Hematopoietic multipotent progenitor cell (in vitro differentiated cells): Measurements from ENCODE around the gene FAM43A. TPM values are rescaled to one million over a fixed set of nuclear protein-coding genes. Genes with fewer than 3 reads are reported as not detected.
A peak's percentile ranks its signal among the peaks of the same experiment; 100 is the strongest.

Experiments
- DNase-seq, 3 donors: peaks; one replicate each; pipeline ENCODE4 v3.0.0-alpha.2; 2011 to 2015; ENCODE audit warnings: low read depth in 2 of 3, low spot score in 2 of 3
- total RNA-seq: library from RNA; depleted of rRNA; stranded (reverse); fragments of >200 nt; gene quantifications from one replicate; pipeline ENCODE4 v1.2.3, GENCODE V29; 2012

The FAM43A gene, protein sequence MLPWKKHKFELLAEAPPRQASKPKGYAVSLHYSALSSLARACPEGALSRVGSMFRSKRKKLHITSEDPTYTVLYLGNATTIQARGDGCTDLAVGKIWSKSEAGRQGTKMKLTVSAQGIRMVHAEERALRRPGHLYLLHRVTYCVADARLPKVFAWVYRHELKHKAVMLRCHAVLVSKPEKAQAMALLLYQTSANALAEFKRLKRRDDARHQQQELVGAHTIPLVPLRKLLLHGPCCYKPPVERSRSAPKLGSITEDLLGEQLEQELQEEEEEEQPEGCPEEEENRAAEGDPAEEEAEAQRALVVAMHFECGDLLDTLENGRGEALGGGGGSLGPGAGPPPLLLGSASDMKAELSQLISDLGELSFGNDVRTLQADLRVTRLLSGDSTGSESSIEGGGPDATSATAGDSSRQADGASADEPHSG
- total RNA-seq: 15.9 TPM

DNA sequence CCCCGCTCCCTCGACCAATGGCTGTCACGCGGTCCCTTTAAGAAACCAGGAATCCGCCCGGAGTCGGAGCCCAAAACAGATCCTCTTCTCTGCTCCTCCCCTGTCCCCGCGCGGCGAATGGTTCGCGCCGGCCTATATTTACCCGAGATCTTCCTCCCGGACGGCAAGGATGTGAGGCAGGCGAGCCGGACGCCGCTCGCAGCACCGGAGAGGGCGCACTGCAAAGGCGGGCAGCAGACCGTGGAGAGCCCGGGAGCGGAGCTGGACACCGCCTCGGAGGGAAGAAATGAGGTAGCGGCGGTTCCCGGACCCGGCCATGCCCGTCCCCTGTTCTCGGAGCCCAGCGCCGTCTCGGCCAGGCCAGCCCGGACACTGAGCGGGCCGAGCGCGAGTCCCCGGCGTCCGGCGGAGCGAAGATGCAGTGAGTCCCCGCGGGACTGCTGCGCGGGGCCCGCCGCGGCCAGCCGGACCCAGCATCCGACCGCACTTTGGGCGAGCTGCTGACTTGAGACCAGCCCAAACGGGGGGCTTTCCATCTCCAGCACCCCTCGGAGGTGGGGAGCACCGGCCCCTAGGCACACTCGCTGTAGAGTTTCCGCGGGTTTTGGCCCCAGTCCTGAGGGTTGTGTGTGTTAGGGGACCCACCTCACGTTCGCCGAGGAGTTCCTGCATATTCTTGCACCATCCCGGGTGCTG, at the start of gene FAM43A:
Gene FAM43A (plus strand): TSS at position 166 of the 696 bp plus-strand sequence. CDS start 944 bp downstream, outside the sequence.
- peak; percentile 44 to 84 (median 82) for DNase-seq

DNA sequence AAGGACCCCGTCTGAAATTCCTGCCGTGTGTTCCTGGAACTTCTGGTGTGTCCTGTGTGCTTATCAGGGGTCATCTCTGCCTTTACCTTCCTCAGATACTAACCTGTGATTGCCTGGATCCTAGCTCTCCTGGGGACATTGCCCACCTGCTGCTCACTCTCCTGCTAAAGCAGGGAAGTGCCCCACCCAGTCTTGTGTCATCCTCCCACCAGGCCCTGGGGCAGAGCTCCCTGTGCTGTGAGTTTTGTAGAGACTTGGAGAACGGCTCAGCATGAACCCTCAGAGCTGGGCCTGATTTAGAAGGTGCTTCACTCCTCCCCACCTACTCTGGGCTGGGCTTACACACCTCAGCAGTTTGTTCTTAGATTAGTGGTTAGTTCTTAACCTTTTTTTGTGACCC, 48.6 kb upstream of the FAM43A start:
- no peak for DNase-seq

DNA sequence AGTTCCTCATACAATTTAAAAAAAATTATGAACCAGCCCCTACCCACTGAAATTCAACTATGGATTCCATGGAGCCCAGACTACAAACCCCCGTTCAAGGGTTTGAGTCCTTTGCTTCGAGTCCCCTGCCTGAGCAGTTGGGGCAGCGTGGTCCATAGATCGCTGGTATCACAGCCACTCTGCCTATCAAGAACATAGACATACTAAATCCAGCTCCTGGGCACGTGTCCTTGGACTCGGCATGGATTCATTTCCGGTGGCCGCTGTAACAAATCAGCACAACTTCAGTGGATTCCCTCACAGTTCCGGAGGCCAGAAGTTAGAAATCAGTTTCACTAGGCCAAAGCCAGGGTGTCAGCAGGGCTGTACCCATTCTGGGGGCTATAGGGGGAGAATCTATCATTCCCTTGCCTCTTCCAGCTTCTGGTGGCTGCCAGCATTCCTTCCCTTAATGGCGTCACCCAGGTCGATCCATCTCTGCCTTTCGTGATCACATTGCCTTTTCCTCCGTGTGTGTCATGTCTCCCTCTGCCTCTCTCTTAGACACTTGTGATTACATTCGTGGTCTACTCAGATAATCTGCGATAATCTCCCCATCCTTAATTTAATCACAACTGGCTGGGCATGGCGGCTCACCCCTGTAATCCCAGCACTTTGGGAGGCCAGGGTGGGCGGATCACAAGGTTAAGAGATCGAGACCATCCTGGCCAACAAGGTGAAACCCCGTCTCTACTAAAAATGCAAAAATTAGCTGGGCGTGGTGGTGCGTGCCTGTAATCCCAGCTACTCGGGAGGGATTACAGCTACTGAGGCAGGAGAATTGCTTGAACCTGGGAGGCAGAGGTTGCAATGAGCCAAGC, 47.9 kb upstream of the FAM43A start:
- no peak for DNase-seq

DNA sequence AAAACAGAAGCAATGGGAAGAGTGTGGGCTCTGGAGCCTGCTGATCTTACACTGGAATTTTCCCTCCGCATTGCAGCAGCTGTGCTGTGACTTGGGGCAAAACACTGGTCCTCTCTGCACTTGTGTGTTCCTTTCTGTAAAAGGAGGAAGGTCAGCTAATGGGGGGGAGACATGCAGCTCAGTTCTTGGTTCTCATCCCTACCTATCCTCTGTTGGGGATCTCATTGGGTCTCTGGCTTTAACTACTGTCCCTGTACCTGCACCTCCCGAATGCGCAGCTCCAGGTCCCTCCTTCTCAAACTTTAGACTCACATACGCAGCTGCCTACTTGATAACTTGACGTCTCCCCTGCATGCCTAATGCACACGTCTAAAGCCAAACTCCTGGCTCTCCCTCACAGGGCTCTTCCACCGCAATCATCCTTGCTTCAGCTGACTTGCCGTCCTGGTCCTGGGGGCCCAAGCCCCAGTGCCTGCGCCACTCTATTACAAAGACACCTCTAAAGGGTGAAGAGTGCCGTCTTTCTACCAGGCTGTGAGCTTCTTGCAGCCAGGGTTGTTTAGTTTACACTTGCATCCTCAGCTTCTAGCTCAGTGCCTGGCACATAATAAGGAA, 46.6 kb upstream of the FAM43A start:
- no peak for DNase-seq

DNA sequence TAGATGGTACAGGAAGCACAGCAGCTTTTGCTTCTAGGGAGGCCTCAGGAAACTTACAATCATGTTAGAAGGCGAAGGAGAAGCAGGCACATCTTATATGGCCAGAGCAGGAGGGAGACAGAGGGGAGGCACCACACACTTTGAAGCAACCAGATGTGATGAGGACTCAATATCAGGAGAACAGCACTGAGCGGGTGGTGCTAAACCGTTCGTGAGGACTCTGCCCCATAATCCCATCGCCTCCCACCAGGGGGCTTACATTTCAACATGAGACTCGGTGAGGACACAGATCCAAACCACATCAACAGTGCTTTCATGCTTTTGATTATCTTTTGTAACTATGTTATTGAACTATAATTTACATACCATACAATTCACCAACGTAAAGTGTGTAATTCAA, 44.9 kb upstream of the FAM43A start:
- peak; percentile 6 to 66 (median 37) for DNase-seq

DNA sequence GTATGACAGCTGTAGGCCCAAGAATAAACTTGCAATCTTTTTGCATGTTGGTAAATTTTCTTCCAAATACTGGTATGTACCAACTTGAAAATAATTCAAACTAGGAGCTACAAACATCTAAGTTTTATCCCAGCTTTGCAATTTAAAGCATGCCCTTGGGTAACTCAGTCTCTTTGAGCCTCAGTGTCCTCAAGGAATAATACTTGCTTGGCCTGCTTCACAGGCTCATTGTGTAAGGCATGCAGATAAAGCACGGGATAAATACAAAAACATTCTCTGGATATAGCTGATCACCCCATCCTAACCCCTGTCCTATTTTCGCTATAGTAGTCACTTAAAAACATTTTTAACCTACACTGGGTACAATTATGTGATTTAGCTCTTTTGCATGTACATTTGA, 42.9 kb upstream of the FAM43A start:
- DNase-seq: no peak

DNA sequence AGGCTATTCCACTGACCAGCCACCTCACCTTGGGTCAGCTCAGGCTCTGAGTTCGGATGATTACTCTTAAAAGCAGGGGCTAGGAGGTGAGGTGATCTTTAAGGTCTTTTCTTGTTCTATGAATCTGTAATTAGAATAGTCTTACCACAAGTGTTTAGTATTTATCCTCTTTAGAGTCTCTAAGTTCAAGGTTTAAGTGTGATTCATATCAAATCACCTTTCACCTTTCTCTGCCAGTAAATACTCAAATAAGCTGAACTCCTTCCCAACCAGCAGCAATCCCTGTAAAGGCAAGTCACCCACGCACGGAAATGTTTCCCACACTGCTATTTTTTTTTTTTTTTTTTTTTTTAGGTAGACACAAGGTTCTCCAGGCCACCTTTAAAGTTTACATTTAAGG, 37.9 kb upstream of the FAM43A start:
- no peak for DNase-seq

DNA sequence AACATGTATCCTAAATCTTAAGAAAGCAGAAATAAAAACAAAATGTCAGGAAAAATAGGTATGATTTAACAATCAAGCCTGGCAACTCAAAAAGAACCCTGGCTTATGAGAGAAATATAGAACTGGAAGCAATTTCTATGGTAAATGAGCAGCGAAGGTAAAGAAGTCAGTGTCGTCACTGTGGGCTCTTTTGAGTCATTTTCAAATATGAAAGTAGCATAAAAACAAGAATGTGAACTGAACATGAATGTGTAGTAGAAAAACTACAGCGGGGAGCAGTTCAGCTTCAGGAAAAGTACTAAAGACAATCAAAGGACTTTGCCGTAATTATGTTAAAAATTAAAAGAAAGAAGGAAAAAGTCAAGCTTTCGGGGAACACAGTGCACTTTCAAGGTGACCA, 31.2 kb upstream of the FAM43A start:
- no peak for DNase-seq

DNA sequence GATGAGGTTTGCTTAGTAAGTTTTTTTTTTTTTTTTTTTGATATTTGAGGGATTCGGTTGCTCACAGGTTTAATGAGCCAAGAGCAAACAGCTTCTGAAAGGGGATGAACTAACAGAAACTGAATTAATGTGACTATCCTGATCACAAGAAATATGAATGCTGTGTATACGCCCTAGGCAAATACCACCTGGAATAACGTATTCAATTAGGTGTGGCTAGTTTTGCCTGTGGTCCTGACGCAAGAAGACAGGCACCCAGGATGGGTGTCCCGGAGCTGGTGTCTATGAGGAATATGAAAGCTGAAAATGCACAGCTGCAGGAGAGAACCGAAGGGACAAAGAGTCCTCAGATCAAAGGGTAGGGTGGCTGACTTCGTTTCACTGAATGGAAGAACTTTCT, 28.2 kb upstream of the FAM43A start:
- no peak for DNase-seq

DNA sequence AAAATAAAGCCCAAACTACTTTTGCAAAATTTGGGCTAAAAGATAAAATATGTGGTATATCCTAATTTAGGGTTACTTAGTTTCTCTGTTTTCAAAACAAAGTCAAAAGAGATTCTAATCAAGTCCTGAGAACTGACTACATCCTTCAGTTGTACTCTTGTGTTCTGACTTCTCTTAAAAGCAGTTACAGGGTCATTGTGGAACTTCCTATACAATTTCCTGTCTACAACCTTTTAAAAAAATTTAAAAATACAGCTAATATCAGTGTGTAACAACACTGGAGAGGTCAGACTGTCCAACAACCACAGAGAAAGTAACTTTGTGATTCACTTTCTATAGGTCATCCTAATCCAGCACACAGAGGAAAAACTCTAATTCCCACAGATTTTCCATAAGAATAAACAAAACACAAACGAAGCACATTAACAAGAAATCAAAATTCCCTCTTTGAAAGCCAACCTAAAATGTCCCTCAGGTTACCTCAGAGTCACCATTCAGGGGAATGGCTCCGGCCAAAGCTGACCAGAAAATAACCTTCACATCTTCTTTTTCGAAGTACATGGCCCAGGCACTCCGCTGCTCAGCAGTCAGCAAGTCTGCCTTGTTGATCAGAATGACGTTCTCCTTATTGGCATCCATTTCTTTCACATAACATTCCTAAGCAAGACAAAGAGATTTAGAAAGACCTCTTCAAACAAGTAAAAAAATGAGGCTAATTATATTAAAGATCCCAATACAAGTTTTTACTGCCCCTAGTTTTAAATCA, 27.0 kb upstream of the FAM43A start:
- peak in 1 of 3 donors; percentile 25 for DNase-seq

DNA sequence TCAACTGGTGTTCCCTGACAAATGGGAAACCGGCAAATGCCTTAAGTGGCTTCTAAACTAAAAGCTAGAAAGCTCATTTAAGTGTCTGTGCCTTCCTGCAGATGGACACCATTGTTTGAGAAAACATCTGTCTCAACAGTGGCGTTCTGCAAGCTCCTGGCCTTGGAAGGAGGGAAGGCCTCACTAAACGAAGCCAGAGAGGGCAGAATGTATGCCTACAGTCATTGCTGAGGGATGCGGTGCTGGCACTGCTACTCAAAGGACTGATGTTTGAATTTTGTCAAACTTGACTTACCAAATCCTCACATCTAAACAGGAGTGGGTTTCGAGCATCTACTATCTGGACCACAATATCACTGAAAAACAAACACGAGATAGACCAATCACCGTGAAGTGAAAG, 25.9 kb upstream of the FAM43A start:
- DNase-seq: no peak

DNA sequence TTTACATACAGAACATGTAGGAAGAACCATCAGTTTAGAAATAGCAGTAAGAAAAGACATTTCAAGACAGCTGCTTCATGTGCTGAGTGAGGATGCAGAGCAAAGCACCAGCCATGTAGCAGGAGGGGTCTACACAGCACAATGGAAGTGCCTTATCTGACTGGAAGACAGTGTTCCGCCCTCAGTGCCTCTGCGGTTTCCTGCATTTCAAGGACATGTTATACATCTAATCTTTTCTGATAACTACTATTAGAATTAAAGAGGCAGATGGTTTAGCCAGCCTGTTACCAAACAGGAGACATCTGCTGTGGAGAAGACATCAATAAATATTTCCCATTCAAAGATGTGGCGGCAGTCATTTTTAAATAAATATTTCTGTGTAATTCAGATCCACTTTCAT, 24.3 kb upstream of the FAM43A start:
- peak in 2 of 3 donors; percentile 59 to 73 for DNase-seq

DNA sequence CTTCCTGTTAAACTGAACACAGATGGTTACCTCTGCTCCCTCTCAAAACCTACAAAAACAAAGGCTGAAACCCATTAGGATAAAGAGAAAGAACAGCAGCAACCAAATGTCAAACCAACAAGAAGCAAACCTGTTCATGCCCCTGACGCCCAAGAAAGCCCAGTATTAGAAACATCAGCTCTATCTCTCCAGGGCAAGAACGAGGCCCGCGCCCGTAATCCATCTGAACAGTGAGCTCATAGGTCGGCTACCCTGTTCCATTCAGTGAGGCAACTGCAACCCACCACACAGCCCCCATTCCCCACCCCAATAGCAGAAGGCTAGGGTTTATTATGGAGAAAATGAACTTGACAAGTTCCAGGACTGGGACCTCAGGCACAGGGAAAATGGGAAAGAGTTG, 23.7 kb upstream of the FAM43A start:
- DNase-seq: peak in 1 of 3 donors; percentile 10

DNA sequence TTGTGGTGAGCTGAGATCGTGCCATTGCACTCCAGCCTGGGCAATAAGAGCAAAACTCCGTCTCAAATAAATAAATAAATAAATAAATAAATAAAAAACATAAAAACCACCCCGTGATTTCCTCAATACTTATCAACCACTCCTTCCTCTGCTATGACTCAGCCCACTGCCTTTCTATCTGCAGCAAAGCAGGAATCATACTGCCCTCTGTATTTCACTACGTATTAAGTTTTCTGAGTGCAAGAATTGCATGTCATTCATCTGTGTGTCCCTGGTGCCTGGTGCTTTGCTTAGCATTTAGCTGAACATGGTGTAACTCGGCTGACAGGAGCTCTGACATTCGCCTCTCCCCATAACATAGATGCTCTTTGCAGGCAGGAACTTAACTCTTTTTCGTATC, 20.8 kb upstream of the FAM43A start:
- DNase-seq: peak in 2 of 3 donors; percentile 63 to 69

DNA sequence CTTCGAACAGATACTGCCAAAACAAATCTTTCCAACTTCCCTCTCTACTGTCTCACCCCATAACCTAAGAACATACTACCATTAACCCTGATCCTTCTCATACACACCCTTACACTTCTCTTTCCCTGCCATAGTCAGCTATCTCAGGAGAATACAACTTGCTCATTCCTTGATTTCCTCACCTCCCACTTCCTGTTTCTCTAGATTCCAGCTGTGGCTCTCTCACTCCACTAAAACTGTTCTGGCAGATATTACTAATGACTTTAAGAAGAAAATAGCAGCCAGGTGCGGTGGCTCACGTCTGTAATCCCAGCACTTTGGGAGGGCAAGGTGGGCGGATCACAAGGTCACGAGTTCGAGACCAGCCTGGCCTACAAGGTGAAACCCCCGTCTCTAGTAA, 18.3 kb upstream of the FAM43A start:
- no peak for DNase-seq

DNA sequence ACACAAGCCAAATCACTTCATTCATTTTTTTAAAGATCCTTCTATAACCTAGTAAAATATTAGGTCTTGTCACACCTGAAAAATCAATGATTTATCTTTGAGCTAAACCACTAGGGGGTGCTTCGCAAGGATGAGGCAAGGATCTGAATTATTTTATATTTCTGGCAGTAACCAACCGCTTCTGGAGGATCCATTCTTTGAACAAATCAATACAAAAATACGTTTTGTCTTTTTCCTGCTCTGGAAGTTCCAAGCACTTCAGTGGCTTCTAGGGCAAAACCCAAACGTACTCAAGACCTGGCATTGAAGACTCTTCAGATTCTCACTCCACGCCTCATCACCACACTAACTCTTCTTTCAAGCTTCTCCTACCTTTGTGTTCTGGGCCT, 14.2 kb upstream of the FAM43A start:
- DNase-seq: peak in 1 of 3 donors; percentile 55

DNA sequence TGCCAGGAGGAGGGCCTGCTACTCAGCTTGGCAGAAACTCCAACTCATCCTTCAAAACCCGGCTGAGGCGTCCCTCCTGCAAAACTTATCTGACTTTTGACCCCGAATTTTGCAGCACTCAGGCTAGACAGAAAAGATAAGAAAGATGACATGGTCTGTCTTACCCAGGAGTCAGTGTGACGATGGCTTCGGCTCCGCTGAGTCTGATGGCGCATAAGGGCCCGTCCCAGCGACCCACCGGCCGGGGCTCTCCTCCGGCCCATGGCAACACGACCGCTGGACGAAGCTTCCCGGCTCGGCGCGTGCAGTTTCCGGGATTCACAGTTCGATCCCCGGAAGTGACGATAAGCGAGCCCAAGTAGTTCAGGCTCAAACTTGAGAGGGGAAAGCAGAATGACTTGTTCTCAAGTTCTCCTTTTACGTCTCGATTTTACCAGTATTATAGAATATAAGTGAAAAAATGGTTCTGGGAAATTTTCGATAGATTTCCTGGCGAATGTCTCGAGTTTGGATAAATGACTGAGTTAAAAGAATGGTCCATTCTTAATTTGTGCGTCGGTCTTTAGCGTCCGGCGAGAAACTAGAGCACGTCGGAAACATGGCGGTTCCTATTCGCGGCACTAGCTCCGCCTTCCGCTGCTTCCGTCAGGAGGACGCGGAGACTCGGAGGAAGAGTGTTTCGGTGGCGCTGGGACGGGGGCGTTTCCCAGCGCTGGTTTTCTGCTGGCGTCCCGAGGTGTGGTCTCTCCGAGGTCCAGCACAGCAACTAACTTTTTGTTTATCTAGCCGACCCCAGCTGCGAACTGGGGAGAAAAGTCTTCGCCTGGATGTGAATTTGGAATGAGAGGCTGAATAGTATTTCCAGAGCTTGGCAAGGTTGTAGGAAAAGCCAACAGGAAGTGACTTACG, 13.5 kb upstream of the FAM43A start, which contains the start of gene LSG1:
Gene LSG1 (minus strand): TSS at position 292 of the 909 bp plus-strand sequence. CDS start 29 bp downstream, at position 263.
- DNase-seq: peak; percentile 86 to 98 (median 96)

DNA sequence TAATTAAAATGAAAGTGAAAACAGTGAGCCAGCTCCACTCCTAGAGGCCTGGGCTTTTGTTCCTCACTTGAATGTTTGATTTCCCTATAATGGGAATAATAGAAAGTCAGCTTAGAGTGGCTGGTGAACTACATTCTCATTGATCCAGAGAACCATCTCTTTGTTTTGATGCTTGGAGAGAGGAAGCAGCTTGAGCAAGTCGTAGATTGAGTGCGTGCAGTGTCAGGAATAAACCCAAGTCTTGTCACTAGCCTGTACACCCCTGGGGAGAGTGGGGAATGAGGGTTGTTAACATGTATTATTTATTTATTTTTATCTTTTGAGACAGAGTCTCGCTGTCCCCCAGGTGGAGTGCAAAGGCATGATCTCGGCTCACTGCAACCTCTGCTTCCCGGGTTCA, 12.8 kb upstream of the FAM43A start:
- no peak for DNase-seq

DNA sequence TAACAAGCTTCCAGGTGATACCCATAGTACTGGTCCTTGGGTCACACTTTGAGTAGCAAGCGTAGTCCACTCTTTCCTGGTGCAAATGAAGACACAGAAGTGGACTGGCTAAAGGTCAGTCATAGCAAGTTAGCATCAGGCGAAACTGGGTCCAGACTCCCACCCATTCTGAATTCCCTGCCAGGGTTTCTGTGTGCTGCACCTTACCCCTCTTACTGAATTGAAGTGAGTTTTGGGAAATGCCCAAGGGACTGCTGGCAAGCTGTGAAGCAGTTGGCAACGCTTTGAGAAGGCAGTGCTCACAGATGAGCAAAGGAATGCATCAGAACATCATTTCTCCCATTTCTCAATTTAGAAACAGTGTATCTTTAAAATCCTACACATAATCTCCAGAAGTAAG, 11.9 kb upstream of the FAM43A start:
- DNase-seq: no peak
